ENCODE data around the gene KREMEN1.

DNA sequence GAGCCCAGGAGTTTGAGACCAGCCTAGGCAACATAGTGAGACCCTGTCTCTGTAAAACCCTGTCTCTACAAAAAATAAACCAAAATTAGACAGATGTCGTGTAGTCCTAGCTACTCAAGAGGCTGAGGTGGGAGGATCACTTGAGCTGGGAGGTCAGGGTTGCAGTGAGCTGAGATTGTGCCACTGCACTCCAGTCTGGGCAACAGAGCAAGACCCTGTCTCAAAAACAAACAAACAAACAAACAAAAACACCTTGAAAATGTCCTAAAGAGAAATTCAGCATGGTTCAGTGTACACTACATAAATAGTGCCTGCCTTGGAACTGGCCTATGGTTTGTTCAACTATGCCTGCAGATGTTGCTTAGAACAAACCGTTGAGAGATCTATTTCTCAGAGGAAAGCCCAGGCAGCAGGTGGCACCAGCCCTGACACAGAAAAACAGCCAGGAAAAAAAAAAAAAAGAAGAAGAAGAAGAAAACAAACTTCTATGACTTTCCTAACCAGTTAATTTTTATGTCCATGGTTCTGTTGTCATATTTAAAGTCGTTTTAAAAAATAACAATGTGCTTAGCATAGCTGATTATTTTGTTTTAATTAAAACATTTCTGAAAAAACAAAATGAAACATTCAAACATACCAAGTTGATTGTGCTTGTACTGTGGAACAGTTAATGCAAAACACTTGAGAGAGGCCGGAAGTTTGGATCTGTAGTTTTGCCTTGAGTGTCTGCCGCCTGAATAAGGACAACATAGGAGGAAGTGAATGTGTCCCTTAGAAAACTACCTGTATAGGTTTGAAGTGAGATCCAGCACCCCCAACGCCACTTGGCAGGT lies 5.4 kb downstream of the KREMEN1 start:
- TF ChIP-seq CTCF (IDR thresholded peaks at IDR 0.05) = no peak
- TF ChIP-seq EZH2 (IDR thresholded peaks at IDR 0.05) = no peak

Measured in neural progenitor cell (in vitro differentiated cells).